HepG2 (cell line): Measurements from ENCODE around the gene ACSF3. TPM values are rescaled to one million over a fixed set of nuclear protein-coding genes. Genes with fewer than 3 reads are reported as not detected.

ENCODE experiments used
- HNF4A ChIP-seq: sonication (generic); formaldehyde crosslinking; IDR thresholded peaks from 2 replicates; pipeline ENCODE4 v1.4.0; 2020; ENCODE audit warnings: missing genetic modification reagents
- KDM5B ChIP-seq: sonication (generic); formaldehyde crosslinking; IDR thresholded peaks from 2 replicates; pipeline ENCODE4 v1.4.0; 2020; ENCODE audit warnings: missing genetic modification reagents, mild to moderate bottlenecking, borderline replicate concordance
- KLF11 ChIP-seq: IDR thresholded peaks from 2 replicates; pipeline ENCODE4 v1.6.1; 2016; ENCODE audit warnings: missing compliant biosample characterization
- MIER3 ChIP-seq: IDR thresholded peaks from 2 replicates; pipeline ENCODE4 v1.6.1; 2016; ENCODE audit warnings: missing compliant biosample characterization, borderline replicate concordance
- RARA ChIP-seq: IDR thresholded peaks from 2 replicates; pipeline ENCODE4 v1.6.1; 2016; ENCODE audit warnings: missing genetic modification reagents, missing compliant biosample characterization
- RFX1 ChIP-seq: fragments of 450-650 bp; IDR thresholded peaks from 2 replicates; pipeline ENCODE4 v1.6.1; 2017
- SIN3A ChIP-seq: IDR thresholded peaks from 2 replicates; pipeline ENCODE4 v1.6.1; 2011; ENCODE audit warnings: low read depth, mild to moderate bottlenecking, control low read depth, low read length, borderline replicate concordance
- SRY ChIP-seq: sonication (generic); formaldehyde crosslinking; IDR thresholded peaks from 2 replicates; pipeline ENCODE4 v1.8.0; 2022; ENCODE audit warnings: mild to moderate bottlenecking, missing genetic modification reagents
- ZBTB21 ChIP-seq: sonication (generic); formaldehyde crosslinking; IDR thresholded peaks from 2 replicates; pipeline ENCODE4 v1.4.0; 2020; ENCODE audit warnings: missing genetic modification reagents
- ZFP62 ChIP-seq: sonication (generic); formaldehyde crosslinking; IDR thresholded peaks from 2 replicates; pipeline ENCODE4 v1.4.0; 2020; ENCODE audit warnings: missing genetic modification reagents
- ZNF232 ChIP-seq: sonication (generic); formaldehyde crosslinking; IDR thresholded peaks from 2 replicates; pipeline ENCODE4 v1.4.0; 2020; ENCODE audit warnings: missing genetic modification reagents, borderline replicate concordance
- ZNF292 ChIP-seq: sonication (generic); formaldehyde crosslinking; IDR thresholded peaks from 2 replicates; pipeline ENCODE4 v1.8.1; 2022; ENCODE audit warnings: mild to moderate bottlenecking, low read depth, missing genetic modification reagents, borderline replicate concordance
- ZNF468 ChIP-seq: sonication (generic); formaldehyde crosslinking; IDR thresholded peaks from 2 replicates; pipeline ENCODE4 v1.8.0; 2022; ENCODE audit warnings: mild to moderate bottlenecking, moderate library complexity, missing genetic modification reagents
- ZNF563 ChIP-seq: sonication (generic); formaldehyde crosslinking; IDR thresholded peaks from 2 replicates; pipeline ENCODE4 v1.8.0; 2022; ENCODE audit warnings: mild to moderate bottlenecking, moderate library complexity, missing genetic modification reagents
- ZNF652 ChIP-seq: IDR thresholded peaks from 2 replicates; pipeline ENCODE4 v1.6.1; 2016; ENCODE audit warnings: low read depth, borderline replicate concordance
- ZSCAN5A ChIP-seq: sonication (generic); formaldehyde crosslinking; IDR thresholded peaks from 2 replicates; pipeline ENCODE4 v1.8.0; 2022; ENCODE audit warnings: mild to moderate bottlenecking, missing genetic modification reagents, borderline replicate concordance
- polyA plus RNA-seq, 8 experiments: library from polyadenylated mRNA; depleted of rRNA in 3 of 8; stranded (reverse) in 7 of 8; unstranded in 1 of 8; fragments of >200 nt; fragmentation: Illumina TruSeq in 4 of 8; extraction: Trizol in 4 of 8; gene quantifications; 2 replicates each; pipeline versions ENCODE4 v1.2.1 to v1.2.3, GENCODE V29; 2011 to 2016; ENCODE audit warnings: low read depth in 4 of 8, missing spikeins in 1 of 8, mixed read lengths in 1 of 8; ENCODE audit not compliant: insufficient read depth in 1 of 8
- total RNA-seq, 5 experiments: library from RNA; depleted of rRNA; stranded (reverse); fragments of >200 nt; fragmentation: Illumina TruSeq; extraction: Trizol; gene quantifications; 2 replicates each; pipeline ENCODE4 v1.2.3, GENCODE V29; 2016; ENCODE audit warnings: low read depth in 1 of 5
- TF ChIP-seq, protein P1 (sequence below): sonication (generic); formaldehyde crosslinking; IDR thresholded peaks from 2 replicates; pipeline ENCODE4 v1.4.0; 2020; ENCODE audit warnings: mild to moderate bottlenecking, missing genetic modification reagents, borderline replicate concordance
- TF ChIP-seq, protein P2 (sequence below): sonication (generic); formaldehyde crosslinking; IDR thresholded peaks from 2 replicates; pipeline ENCODE4 v1.8.1; 2023; ENCODE audit warnings: mild to moderate bottlenecking, moderate library complexity, missing genetic modification reagents
- TF ChIP-seq, protein P3 (sequence below): sonication (generic); formaldehyde crosslinking; IDR thresholded peaks from 2 replicates; pipeline ENCODE4 v1.8.0; 2022; ENCODE audit warnings: mild to moderate bottlenecking, missing genetic modification reagents, moderate library complexity
- TF ChIP-seq, protein P4 (sequence below): sonication (generic); formaldehyde crosslinking; IDR thresholded peaks from 2 replicates; pipeline ENCODE4 v1.4.0; 2020; ENCODE audit warnings: missing genetic modification reagents

Gene ACSF3
- total and polyA plus RNA-seq, 2 of the 13 experiments (the other 11 are each of a cell fraction or from before 2014, with no cell fraction given), result 14.9 to 30.6 TPM

DNA sequence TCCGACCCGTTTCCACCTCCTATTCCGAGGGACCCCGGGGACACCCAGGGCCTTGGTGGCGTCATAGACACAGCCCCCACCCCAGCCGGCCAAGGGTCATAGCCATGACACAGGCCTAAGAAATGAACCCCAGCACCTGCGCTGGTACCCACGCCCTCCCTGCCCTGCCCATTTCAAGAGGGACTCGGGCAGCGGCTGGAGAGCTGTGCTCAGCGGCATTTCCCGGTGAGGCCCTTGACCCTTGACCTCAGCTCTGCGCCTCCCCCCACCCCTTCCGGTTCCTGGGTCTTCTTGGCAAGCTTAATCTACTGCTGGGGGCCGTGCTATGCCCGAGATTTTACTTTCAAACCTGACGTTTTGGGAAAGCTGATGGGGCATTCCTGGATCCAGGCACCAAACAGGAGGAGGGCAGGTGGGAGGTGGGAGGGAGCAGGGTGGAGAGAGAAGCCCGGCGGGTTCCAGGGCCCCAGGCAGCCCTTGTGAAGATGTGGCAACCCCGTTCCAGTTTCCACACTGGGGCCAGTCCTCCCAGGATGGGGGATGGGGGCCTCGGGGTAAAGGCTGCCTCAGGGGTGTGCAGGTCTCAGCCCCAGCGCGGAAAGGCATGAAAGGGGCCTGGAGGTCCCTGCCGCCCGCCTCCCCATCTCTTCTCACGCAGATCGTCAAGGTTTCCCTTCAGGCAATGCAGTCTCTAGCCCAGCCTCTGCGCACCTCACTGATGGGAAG, 106.6 kb downstream of the ACSF3 start, which contains the start of gene SLC22A31 (continued):
- TF ChIP-seq ZNF232 (peak; percentile 96; the same call in 1 of the 2 replicates), ZNF652 (CRISPR knock-in tag) (no peak), ZNF468 (no peak), SIN3A (0 out of 2 replicates have a peak, but pooled peaks have one; percentile 56), SRY (CRISPR knock-in tag) (no peak), ZSCAN5A (CRISPR knock-in tag) (0 out of 2 replicates have a peak, but pooled peaks have one; percentile 25), RARA (CRISPR knock-in tag) (0 out of 2 replicates have a peak, but pooled peaks have one; percentile 59), MIER3 (peak; percentile 53; the same call in 1 of the 2 replicates), ZNF292 (peak; percentile 81), RFX1 (no peak), KLF11 (0 out of 2 replicates have a peak, but pooled peaks have one; percentile 20), ZFP62 (CRISPR knock-in tag) (no peak), ZBTB21 (CRISPR knock-in tag) (peak; percentile 65; the same call in 1 of the 2 replicates), ZNF563 (CRISPR knock-in tag) (peak; percentile 91), HNF4A (CRISPR knock-in tag) (peak; percentile 55), KDM5B (peak; percentile 76)
- TF ChIP-seq, protein P1, sequence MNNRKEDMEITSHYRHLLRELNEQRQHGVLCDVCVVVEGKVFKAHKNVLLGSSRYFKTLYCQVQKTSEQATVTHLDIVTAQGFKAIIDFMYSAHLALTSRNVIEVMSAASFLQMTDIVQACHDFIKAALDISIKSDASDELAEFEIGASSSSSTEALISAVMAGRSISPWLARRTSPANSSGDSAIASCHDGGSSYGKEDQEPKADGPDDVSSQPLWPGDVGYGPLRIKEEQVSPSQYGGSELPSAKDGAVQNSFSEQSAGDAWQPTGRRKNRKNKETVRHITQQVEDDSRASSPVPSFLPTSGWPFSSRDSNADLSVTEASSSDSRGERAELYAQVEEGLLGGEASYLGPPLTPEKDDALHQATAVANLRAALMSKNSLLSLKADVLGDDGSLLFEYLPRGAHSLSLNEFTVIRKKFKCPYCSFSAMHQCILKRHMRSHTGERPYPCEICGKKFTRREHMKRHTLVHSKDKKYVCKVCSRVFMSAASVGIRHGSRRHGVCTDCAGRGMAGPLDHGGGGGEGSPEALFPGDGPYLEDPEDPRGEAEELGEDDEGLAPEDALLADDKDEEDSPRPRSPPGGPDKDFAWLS (CRISPR knock-in tag), result no peak
- TF ChIP-seq, protein P2, sequence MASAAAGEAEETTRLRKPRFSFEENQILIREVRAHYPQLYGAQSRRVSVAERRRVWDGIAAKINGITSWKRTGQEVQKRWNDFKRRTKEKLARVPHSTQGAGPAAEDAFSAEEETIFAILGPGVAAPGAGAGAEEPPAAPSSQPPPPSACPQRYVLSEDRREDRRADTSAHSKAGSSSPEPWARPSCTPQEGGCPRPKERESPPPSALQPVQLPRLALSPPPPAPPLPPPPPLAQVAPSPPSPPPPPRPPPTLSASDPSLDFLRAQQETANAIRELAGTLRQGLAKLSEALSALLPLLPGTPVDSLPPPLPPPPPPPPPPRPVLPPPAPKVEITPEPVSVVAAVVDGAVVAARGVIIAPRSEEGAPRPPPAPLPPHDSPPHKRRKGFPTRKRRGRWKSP (CRISPR knock-in tag), result no peak; the same call in 1 of the 2 replicates
- TF ChIP-seq, protein P3, sequence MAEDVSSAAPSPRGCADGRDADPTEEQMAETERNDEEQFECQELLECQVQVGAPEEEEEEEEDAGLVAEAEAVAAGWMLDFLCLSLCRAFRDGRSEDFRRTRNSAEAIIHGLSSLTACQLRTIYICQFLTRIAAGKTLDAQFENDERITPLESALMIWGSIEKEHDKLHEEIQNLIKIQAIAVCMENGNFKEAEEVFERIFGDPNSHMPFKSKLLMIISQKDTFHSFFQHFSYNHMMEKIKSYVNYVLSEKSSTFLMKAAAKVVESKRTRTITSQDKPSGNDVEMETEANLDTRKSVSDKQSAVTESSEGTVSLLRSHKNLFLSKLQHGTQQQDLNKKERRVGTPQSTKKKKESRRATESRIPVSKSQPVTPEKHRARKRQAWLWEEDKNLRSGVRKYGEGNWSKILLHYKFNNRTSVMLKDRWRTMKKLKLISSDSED (CRISPR knock-in tag), result no peak
- TF ChIP-seq, protein P4, sequence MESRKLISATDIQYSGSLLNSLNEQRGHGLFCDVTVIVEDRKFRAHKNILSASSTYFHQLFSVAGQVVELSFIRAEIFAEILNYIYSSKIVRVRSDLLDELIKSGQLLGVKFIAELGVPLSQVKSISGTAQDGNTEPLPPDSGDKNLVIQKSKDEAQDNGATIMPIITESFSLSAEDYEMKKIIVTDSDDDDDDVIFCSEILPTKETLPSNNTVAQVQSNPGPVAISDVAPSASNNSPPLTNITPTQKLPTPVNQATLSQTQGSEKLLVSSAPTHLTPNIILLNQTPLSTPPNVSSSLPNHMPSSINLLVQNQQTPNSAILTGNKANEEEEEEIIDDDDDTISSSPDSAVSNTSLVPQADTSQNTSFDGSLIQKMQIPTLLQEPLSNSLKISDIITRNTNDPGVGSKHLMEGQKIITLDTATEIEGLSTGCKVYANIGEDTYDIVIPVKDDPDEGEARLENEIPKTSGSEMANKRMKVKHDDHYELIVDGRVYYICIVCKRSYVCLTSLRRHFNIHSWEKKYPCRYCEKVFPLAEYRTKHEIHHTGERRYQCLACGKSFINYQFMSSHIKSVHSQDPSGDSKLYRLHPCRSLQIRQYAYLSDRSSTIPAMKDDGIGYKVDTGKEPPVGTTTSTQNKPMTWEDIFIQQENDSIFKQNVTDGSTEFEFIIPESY (CRISPR knock-in tag), result no peak
